ENCODE measurements around the gene DIP2A. TPM values are rescaled to one million over a fixed set of nuclear protein-coding genes. Genes with fewer than 3 reads are reported as not detected.

Gene DIP2A
- total RNA-seq, 2 experiments from 2014 or later = 78.7 to 78.8 TPM

- H3K36me3 Mint-ChIP-seq = peaks cover 12% of the 10 kb centered on the region
- H3K4me3 Mint-ChIP-seq = no peak overlapping the region
- ATAC-seq (ENCODE audit: low read depth) (no peak), DNase-seq (no peak)
- H3K9me3 Mint-ChIP-seq = no peaks in the 10 kb centered on the region
- POLR2A ChIA-PET = no interaction called here
- no peaks in the 10 kb centered on the region for H3K27me3 Mint-ChIP-seq
- H3K4me1 Mint-ChIP-seq = peaks cover 21% of the 10 kb centered on the region
- H3K27ac Mint-ChIP-seq = no peak overlapping the region
These were observed 38.2 kb upstream of the DIP2A start for GRCh38 chr21:46420241-46421190.

GRCh38 chr21:46421191-46421750 lies 37.4 kb upstream of the DIP2A start:
- Mint-ChIP-seq H3K27me3 (no peaks in the 10 kb centered on the region), H3K9me3 (no peaks in the 10 kb centered on the region), H3K4me1 (peaks cover 21% of the 10 kb centered on the region), H3K4me3 (no peak overlapping the region), H3K27ac (no peak overlapping the region), H3K36me3 (peaks cover 10% of the 10 kb centered on the region)
- ATAC-seq (ENCODE audit: low read depth) (no peak), DNase-seq (no peak)
- POLR2A ChIA-PET = no interaction called here

GRCh38 chr21:46421756-46422555 lies 36.7 kb upstream of the DIP2A start:
- Mint-ChIP-seq H3K9me3 (no peaks in the 10 kb centered on the region), H3K36me3 (peaks cover 10% of the 10 kb centered on the region), H3K27me3 (no peaks in the 10 kb centered on the region), H3K4me3 (no peak overlapping the region), H3K4me1 (peaks cover 21% of the 10 kb centered on the region), H3K27ac (no peak overlapping the region)
- POLR2A ChIA-PET = no interaction called here
- ATAC-seq (ENCODE audit: low read depth) = no peak
- DNase-seq = no peak

- ATAC-seq (ENCODE audit: low read depth) = no peak
These were observed 36.0 kb upstream of the DIP2A start for GRCh38 chr21:46422636-46423241.

GRCh38 chr21:46423546-46424038 lies 35.1 kb upstream of the DIP2A start:
- peak overlapping the region; percentile 83 for H3K4me3 Mint-ChIP-seq
- POLR2A ChIA-PET = interaction anchor here (0.8 to 4.2 kb wide), 13 partner anchors 9 to 281 kb away, joined by 3 to 32 read pairs (median 8); partner anchors contain the start of genes C21orf58, DIP2A, PCNT and PRMT2
- H3K36me3 Mint-ChIP-seq = peaks cover 13% of the 10 kb centered on the region
- no peaks in the 10 kb centered on the region for H3K9me3 Mint-ChIP-seq
- ATAC-seq (ENCODE audit: low read depth) = no peak
- peak overlapping the region; percentile 97 for H3K27ac Mint-ChIP-seq
- H3K27me3 Mint-ChIP-seq = no peaks in the 10 kb centered on the region
- no peak for DNase-seq
- H3K4me1 Mint-ChIP-seq = peaks cover 21% of the 10 kb centered on the region

More at GRCh38 chr21:46422636-46423241, 36.0 kb upstream of the DIP2A start:
- Mint-ChIP-seq H3K27me3 (no peaks in the 10 kb centered on the region), H3K36me3 (peaks cover 13% of the 10 kb centered on the region), H3K4me3 (peak overlapping the region; percentile 58), H3K4me1 (peaks cover 21% of the 10 kb centered on the region), H3K27ac (peak overlapping the region; percentile 89), H3K9me3 (no peaks in the 10 kb centered on the region)
- no peak for DNase-seq
- POLR2A ChIA-PET = interaction anchor here (0.8 to 4.2 kb wide), 6 partner anchors 12 to 212 kb away, joined by 3 to 32 read pairs (median 14); partner anchors contain the start of genes C21orf58, DIP2A, PCNT and PRMT2

- ATAC-seq (ENCODE audit: low read depth) = peak; percentile 51
- no peaks in the 10 kb centered on the region for H3K27me3 Mint-ChIP-seq
- POLR2A ChIA-PET = interaction anchor here (0.8 to 4.2 kb wide), 13 partner anchors 8 to 281 kb away, joined by 3 to 32 read pairs (median 8); partner anchors contain the start of genes C21orf58, DIP2A, PCNT and PRMT2
- no peaks in the 10 kb centered on the region for H3K9me3 Mint-ChIP-seq
- peaks cover 21% of the 10 kb centered on the region for H3K4me1 Mint-ChIP-seq
- peak overlapping the region; percentile 97 for H3K27ac Mint-ChIP-seq
- peak overlapping the region; percentile 83 for H3K4me3 Mint-ChIP-seq
- H3K36me3 Mint-ChIP-seq = peaks cover 13% of the 10 kb centered on the region
- DNase-seq = peak; percentile 72
These were observed 34.6 kb upstream of the DIP2A start for GRCh38 chr21:46424039-46424591.

- no peaks in the 10 kb centered on the region for H3K9me3 Mint-ChIP-seq
- peak; percentile 67 for DNase-seq
These were observed 34.1 kb upstream of the DIP2A start for GRCh38 chr21:46424621-46425020.

GRCh38 chr21:46425041-46425440 lies 33.6 kb upstream of the DIP2A start:
- Mint-ChIP-seq H3K9me3 (no peaks in the 10 kb centered on the region), H3K4me3 (peak overlapping the region; percentile 83), H3K4me1 (peaks cover 21% of the 10 kb centered on the region), H3K27me3 (no peaks in the 10 kb centered on the region), H3K27ac (peak overlapping the region; percentile 97), H3K36me3 (peaks cover 14% of the 10 kb centered on the region)
- DNase-seq (peak; percentile 63), ATAC-seq (ENCODE audit: low read depth) (peak; percentile 9)
- POLR2A ChIA-PET = interaction anchor here (0.8 to 4.2 kb wide), 12 partner anchors 9 to 215 kb away, joined by 3 to 32 read pairs (median 8); partner anchors contain the start of genes C21orf58, DIP2A, PCNT and PRMT2

More at GRCh38 chr21:46424621-46425020, 34.1 kb upstream of the DIP2A start:
- Mint-ChIP-seq H3K4me1 (peaks cover 21% of the 10 kb centered on the region), H3K27ac (peak overlapping the region; percentile 97), H3K27me3 (no peaks in the 10 kb centered on the region), H3K36me3 (peaks cover 12% of the 10 kb centered on the region), H3K4me3 (peak overlapping the region; percentile 83)
- ATAC-seq (ENCODE audit: low read depth) = peak; percentile 37
- POLR2A ChIA-PET = interaction anchor here (0.8 to 4.2 kb wide), 14 partner anchors 8 to 282 kb away, joined by 3 to 32 read pairs (median 8); partner anchors contain the start of genes C21orf58, DIP2A, PCNT and PRMT2

GRCh38 chr21:46425571-46425970 lies 33.1 kb upstream of the DIP2A start:
- H3K36me3 Mint-ChIP-seq = peaks cover 14% of the 10 kb centered on the region
- POLR2A ChIA-PET = interaction anchor here (0.8 to 4.2 kb wide), 14 partner anchors 9 to 214 kb away, joined by 3 to 32 read pairs (median 8); partner anchors contain the start of genes C21orf58, DIP2A, PCNT and PRMT2
- DNase-seq (peak; percentile 80), ATAC-seq (ENCODE audit: low read depth) (peak; percentile 77)
- H3K27ac Mint-ChIP-seq = peak overlapping the region; percentile 97
- no peaks in the 10 kb centered on the region for H3K27me3 Mint-ChIP-seq
- H3K4me1 Mint-ChIP-seq = peaks cover 21% of the 10 kb centered on the region
- peak overlapping the region; percentile 83 for H3K4me3 Mint-ChIP-seq
- no peaks in the 10 kb centered on the region for H3K9me3 Mint-ChIP-seq

- peaks cover 20% of the 10 kb centered on the region for H3K36me3 Mint-ChIP-seq
- DNase-seq (no peak), ATAC-seq (ENCODE audit: low read depth) (no peak)
- no peaks in the 10 kb centered on the region for H3K9me3 Mint-ChIP-seq
- POLR2A ChIA-PET = interaction anchor here (0.6 to 4.2 kb wide), 10 partner anchors 10 to 1580 kb away, joined by 3 to 32 read pairs (median 8); partner anchors contain the start of genes C21orf58, DIP2A, PCNT and PRMT2
- peak overlapping the region; percentile 32 for H3K4me3 Mint-ChIP-seq
- H3K27ac Mint-ChIP-seq = peak overlapping the region; percentile 97
- H3K27me3 Mint-ChIP-seq = no peaks in the 10 kb centered on the region
- peaks cover 21% of the 10 kb centered on the region for H3K4me1 Mint-ChIP-seq
These were observed 32.2 kb upstream of the DIP2A start for GRCh38 chr21:46426313-46427046.

GRCh38 chr21:46427516-46427915 lies 31.2 kb upstream of the DIP2A start:
- ATAC-seq (ENCODE audit: low read depth) (no peak), DNase-seq (no peak)
- Mint-ChIP-seq H3K9me3 (no peaks in the 10 kb centered on the region), H3K27ac (peak overlapping the region; percentile 75), H3K4me3 (no peak overlapping the region), H3K27me3 (no peaks in the 10 kb centered on the region), H3K4me1 (peaks cover 27% of the 10 kb centered on the region), H3K36me3 (peaks cover 26% of the 10 kb centered on the region)
- POLR2A ChIA-PET = interaction anchor here (2.0 kb wide), 1 partner anchor 10 kb away, joined by 4 read pairs; no protein-coding TSS in a partner anchor
